Right lobe of liver (tissue), 4 donors: ENCODE results near the gene PDZD4.

ENCODE experiments used
- CTCF ChIP-seq, 4 donors: fragments of 200-600 bp in 3 of 4; fragments of 450-650 bp in 1 of 4; IDR thresholded peaks; one replicate each; pipeline versions ENCODE4 v1.5.1 to v1.8.0; 2016 to 2022; ENCODE audit warnings: antibody characterized with exemption in 4 of 4, mild to moderate bottlenecking in 2 of 4
- POLR2A ChIP-seq: fragments of 450-650 bp; IDR thresholded peaks from one replicate; pipeline ENCODE4 v1.6.1; 2017; ENCODE audit warnings: antibody characterized with exemption, mild to moderate bottlenecking
- donor health status: DM: no; HTN: no; CAD: no.
- donor health status: DM: no; HTN: no; CAD: no.
- donor health status: DM: no; HTN: yes; CAD: no.

- TF ChIP-seq POLR2A (no peak), CTCF (IDR thresholded peaks at IDR 0.05) (no peak)
Measured at GRCh38 chrX:153845195-153845594, 14.9 kb upstream of the PDZD4 start.
